Activated CD8-positive, alpha-beta memory T cell treated with anti-CD3 and anti-CD28 coated beads for 24 hours (primary cell): ENCODE data around the gene HIVEP3.

Experiments
- DNase-seq: peaks from one replicate; pipeline ENCODE4 v3.0.0-alpha.2; 2020

The HIVEP3 gene

DNA sequence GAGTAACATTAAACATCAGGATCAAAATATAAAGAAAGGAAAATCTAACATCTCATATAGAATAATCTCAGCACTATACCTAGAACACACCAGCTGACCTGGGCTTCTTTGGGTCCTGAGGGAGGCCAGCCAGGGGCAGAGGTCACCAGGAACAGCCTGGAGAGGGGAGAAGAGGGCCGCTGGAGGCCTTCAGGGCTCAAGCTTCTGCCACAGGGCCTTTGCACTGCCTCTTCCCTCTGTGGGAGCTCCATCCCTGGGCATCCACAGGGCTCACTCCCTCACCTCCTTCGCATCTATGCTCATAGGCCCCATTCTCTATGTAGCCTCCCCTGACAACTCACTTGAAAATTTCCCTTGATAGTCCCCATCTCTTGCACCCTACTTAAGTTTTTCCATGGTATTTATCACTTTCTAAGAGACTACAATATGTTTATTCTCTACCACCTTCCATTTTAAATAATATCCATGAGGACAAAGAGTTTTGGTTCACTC lies 73.9 kb downstream of the HIVEP3 start:
- no peak for DNase-seq

DNA sequence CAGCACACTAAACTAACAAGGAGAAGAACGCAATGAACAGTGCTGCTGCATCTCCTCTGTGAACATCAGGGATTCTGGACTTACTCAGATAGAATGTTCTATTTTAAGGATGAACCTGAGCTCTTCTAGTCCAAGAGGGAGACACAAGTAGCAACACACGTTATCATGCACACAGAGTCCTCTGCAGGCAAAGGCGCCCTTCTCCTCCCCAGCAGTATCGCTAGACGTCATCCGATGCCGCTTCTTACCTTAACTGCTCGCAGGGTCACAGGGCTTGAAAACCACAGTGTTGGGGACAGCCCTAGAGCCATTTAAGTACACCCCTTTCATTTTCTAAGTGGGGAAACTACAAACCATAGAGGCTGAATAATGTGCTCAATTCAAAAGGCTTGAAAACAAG lies 74.5 kb downstream of the HIVEP3 start:
- no peak for DNase-seq

- no peak for DNase-seq
Measured at GRCh38 chr1:41842993-41843755, 75.5 kb downstream of the HIVEP3 start.

DNA sequence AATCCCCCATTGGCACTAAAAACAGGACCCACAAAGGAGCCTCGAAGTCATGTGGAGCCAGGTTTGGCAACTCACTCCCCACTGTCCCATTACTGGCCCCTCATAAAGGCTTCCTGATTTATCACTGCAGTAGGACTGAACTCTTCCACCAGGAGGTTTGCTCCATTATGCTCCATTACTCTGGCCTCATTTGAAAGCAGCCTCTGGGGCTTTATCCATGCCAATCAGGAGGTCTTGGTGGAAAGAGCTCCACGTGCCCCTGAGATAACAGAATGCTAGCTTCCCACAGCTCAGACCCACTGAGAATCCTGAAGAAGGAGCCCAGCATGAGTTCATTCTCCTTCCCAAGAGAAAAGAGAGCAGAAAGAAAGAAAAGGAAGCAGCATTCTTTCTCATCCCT lies 76.4 kb downstream of the HIVEP3 start:
- DNase-seq, result no peak

DNA sequence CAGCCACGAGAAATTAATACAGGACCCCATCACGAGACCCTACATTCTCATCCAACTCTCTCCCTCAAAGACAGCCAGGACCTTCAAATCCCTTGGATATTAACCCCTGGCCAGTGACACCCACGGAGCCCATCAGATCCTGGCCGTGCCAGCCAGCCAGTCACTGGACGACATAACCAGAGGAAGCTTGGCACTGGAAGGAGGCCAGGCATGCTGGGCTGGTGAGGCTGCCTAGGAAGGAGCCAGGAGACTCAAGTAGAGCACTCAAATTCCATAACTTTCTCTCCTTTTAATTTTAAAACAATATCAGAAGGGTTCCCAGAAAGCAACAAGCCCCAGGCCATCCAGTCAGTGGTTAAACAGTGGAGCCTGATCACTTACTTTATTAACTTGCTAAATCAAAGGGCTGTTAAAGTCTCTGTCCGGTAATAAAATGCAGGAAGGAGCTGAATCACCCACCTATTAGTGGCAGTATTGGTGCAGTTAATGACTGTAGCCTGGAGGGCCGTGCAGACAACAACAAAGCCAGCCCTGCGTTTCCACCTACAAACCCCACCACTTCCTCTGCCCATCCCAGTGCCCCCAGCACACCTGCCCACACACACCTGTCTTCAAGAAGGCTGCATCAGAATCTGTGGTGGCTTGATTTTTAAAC lies 78.0 kb downstream of the HIVEP3 start:
- DNase-seq, result no peak

DNA sequence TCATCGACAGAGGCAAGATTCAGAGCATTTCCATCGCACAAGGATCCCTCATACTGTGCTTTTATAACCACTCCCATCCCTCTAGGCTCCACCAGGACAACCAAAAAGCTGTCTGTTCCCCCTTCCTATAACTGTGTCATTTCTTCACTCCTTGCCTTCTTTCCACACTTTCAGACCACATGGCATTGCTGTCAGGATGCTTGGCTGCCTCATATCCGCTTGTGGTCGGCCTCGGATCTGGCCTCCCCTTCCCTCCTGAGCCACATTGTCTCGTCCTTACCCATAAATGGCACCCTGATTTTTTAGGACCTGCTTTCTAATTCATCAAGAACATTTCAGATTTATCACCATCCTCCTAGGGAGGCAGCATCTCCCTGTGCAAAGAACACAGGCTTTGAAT lies 80.5 kb downstream of the HIVEP3 start:
- DNase-seq, result no peak

DNA sequence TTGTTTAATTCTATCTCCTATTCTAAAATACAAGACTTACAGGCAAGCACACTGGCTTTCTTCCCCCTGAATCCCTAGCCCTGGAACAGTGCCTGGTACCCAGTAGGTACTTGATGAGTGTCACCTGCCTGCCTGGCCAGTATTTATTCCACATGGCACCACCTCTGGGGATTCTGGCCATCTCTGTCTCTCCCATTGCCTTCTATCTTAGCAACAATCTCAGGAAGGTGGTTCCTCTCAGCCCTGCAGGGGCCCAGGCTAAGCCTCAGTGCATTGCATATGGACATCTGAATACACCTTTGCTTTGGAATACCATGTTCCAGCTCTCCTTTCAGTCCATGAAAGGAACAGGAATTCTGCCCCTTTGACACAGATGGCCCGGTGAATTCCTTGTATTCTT lies 81.0 kb downstream of the HIVEP3 start:
- no peak for DNase-seq

- DNase-seq, result no peak
Measured at GRCh38 chr1:41835485-41835884, 83.2 kb downstream of the HIVEP3 start.

- DNase-seq, result no peak
Measured at GRCh38 chr1:41833519-41834000, 85.2 kb downstream of the HIVEP3 start.

DNA sequence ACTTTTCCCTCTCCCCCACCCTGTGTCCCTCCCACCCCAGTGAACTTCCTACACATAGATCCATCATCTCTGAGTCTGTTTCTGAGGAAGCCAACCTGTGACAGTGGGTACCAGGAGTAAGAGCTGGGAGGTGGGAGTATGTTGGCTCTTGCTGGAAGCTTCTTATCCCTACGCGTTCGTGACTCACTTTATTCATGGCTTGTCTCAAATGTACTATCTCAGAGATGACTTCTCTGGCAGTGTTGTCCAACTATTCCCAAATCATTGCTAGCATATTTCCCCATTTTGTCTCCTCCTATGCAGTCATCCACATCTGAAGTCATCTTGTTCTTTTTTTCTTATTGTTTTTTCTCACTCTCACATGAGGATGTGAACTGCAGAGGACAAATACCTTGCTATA lies 88.0 kb downstream of the HIVEP3 start:
- no peak for DNase-seq

DNA sequence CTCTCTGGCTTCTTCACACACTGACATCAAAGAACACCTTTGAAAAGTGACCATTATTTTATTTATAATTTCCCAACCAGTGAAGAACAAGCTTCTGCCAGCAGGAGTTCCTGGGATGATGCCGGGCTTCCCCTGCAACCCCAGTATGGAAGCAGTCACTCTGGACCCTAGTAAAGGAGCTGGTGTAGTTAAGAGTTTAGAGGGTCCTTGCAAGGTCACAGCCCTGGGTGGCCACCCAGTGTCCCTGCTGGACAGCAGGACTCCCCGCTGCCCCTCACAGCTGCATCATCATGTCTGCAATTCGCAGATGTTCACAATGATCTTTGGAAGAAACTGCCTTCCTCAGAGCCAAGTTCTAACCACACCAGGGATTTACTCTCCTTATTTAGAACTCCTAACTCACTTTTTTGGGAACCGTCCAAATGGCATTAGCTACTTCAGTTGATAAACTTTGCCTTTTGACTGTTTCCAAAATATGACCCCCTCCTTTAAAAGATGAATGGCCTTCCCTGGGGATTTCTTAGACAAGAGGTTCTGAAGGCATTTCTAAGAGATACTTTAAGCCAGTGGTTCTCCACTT lies 90.6 kb downstream of the HIVEP3 start:
- DNase-seq, result no peak

DNA sequence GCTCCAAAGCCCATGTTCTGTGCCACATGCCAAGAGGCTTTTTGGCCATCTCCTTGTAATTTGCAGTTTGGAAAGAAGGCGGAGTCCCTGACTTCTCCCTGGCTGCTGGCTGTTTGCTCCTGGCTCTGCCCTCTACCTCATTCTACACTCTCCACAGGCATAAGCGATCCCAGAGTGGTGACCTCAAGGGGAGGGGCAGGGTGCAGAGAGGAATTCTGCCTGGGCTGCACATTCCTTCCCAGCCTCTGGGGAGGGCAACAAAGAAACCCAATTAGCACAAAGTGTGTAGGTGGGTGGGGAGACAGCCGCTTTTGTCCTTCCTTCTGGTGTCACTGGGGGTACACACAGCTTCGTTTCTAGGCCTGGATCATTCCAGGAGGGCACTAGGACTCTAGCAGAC lies 95.3 kb downstream of the HIVEP3 start:
- no peak for DNase-seq

GRCh38 chr1:41822866-41823265 lies 95.9 kb downstream of the HIVEP3 start:
- no peak for DNase-seq

- DNase-seq, result no peak
Measured at GRCh38 chr1:41819843-41820242, 98.9 kb downstream of the HIVEP3 start.

- DNase-seq, result no peak
Measured at GRCh38 chr1:41819069-41819468, 99.7 kb downstream of the HIVEP3 start.

- DNase-seq, result no peak
Measured at GRCh38 chr1:41816061-41816460, 102.7 kb downstream of the HIVEP3 start.

DNA sequence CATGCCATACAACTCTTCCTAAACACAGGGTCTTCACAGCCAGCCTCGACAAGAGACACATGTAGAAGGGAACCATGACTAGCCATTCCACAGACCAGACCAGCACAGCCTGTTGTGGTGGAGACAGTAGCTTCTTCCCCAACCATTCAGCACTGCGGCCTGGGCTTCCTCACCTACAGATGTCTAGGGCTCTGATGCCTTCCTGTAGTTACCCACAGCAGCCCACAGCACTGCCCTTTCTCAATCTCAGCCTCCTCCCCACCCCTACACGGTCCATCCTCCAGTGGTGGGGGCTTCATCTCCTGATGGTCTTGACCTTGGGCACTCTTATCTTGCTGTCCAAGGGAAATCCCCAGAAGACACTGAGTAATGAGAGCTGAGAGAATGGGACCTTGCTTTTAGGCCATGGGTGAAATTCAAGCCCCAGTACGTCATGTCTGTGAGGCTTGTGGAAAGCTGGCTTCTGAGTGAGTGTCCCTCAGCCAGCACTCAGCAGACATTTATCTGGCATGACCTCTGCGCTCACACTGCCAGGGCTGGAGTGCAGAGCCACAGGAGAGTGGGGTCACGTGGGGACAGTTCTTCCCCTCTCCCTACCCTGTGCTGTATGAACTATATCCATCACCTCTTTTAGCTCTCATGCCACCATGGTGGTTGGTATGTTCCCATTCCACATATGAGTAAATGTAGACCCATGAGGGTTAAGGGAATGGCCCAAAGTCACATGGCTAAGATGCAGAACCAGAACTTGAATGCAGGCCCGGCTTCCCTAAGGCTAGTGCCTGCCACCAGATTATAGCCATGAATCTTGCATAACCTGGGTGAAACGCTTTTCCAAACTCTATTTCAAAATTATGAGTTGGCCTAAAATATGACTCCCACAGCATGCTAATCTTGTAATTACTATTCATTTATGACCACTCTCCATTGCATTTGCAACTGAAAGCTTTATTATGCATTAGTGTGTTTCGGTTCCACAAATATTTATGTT lies 104.7 kb downstream of the HIVEP3 start:
- DNase-seq, result no peak

- no peak for DNase-seq
Measured at GRCh38 chr1:41813226-41813625, 105.5 kb downstream of the HIVEP3 start.

GRCh38 chr1:41812453-41812852 lies 106.3 kb downstream of the HIVEP3 start:
- DNase-seq, result no peak

GRCh38 chr1:41812051-41812450 lies 106.7 kb downstream of the HIVEP3 start:
- peak; percentile 72 for DNase-seq

GRCh38 chr1:41811051-41811795 lies 107.5 kb downstream of the HIVEP3 start:
- DNase-seq, result peak; percentile 72

DNA sequence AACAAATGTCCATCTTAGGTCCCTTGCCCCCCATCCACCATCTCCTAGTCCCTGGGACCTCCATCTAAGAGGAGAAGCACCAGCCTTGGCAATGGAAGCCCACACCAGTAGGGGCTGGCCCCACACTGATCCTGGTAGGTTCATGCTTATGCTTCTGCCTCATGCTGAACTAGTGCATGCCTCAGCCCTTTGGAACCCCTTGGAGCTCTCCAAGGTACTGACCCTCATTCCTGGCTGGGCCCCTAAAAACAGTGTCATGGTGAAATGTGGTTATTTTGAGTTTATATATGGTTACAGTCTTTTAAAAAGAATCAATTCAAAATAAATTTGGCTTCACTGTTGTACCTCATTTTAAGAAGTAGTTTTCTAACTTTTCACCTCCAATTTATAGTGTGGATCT lies 108.3 kb downstream of the HIVEP3 start:
- DNase-seq, result peak; percentile 69
